H9 (cell line): Measurements from ENCODE around the gene GTF2A1. TPM values are rescaled to one million over a fixed set of nuclear protein-coding genes. Genes with fewer than 3 reads are reported as not detected.
"Not testable (repeated sequence)": the region's sequence is repeated elsewhere in the genome, so short reads cannot be mapped to it uniquely, and the experiment has no call there.

Source experiments
- DNase-seq: peaks from one replicate; pipeline ENCODE4 v3.0.0-alpha.2; 2017
- H2AFZ ChIP-seq: one replicate; pipeline ENCODE4 v1.6.1; 2013; ENCODE audit warnings: mild to moderate bottlenecking, low read length, control low read depth, moderate library complexity
- H2AK5ac ChIP-seq: 2 replicates; pipeline ENCODE4 v1.6.1; 2013; ENCODE audit warnings: low read length, control low read depth, mixed read lengths; ENCODE audit not compliant: insufficient read length
- H2BK120ac ChIP-seq: one replicate; pipeline ENCODE4 v1.6.1; 2013; ENCODE audit warnings: low read depth, mild to moderate bottlenecking, low read length, control low read depth, inconsistent platforms; ENCODE audit not compliant: poor library complexity, severe bottlenecking
- H2BK12ac ChIP-seq: 2 replicates; pipeline ENCODE4 v1.6.1; 2013; ENCODE audit warnings: low read length, control low read depth, mixed read lengths, low read depth; ENCODE audit not compliant: insufficient read length
- H2BK15ac ChIP-seq: 2 replicates; pipeline ENCODE4 v1.6.1; 2013; ENCODE audit warnings: low read depth, low read length, control low read depth
- H2BK20ac ChIP-seq: one replicate; pipeline ENCODE4 v1.6.1; 2013; ENCODE audit warnings: low read depth, mild to moderate bottlenecking, low read length, control low read depth, inconsistent platforms; ENCODE audit not compliant: poor library complexity, severe bottlenecking
- H2BK5ac ChIP-seq: 2 replicates; pipeline ENCODE4 v1.6.1; 2013; ENCODE audit warnings: low read length, control low read depth, mixed read lengths; ENCODE audit not compliant: insufficient read length
- H3K14ac ChIP-seq: 2 replicates; pipeline ENCODE4 v1.6.1; 2013; ENCODE audit warnings: low read length, control low read depth; ENCODE audit not compliant: insufficient read depth
- H3K18ac ChIP-seq: 2 replicates; pipeline ENCODE4 v1.6.1; 2013; ENCODE audit warnings: low read depth, mild to moderate bottlenecking, mixed read lengths, low read length, control low read depth; ENCODE audit not compliant: insufficient read length
- H3K23ac ChIP-seq: 2 replicates; pipeline ENCODE4 v1.6.1; 2013; ENCODE audit warnings: low read length, control low read depth, mixed read lengths, low read depth; ENCODE audit not compliant: insufficient read length
- H3K23me2 ChIP-seq: 2 replicates; pipeline ENCODE4 v1.6.1; 2013; ENCODE audit warnings: low read depth, mild to moderate bottlenecking, mixed read lengths, low read length, control low read depth; ENCODE audit not compliant: insufficient read length, poor library complexity, severe bottlenecking
- H3K27ac ChIP-seq: 2 replicates; pipeline ENCODE4 v1.5.1; 2013; ENCODE audit warnings: low read length, control low read depth, mixed read lengths, low read depth; ENCODE audit not compliant: insufficient read length
- H3K27me3 ChIP-seq: 2 replicates; pipeline ENCODE4 v1.6.1; 2013; ENCODE audit warnings: low read length, control low read depth, inconsistent platforms; ENCODE audit not compliant: insufficient read depth
- H3K4ac ChIP-seq: 2 replicates; pipeline ENCODE4 v1.6.1; 2013; ENCODE audit warnings: low read depth, mild to moderate bottlenecking, control low read depth, inconsistent platforms, low read length, moderate library complexity
- H3K4me1 ChIP-seq: 2 replicates; pipeline ENCODE4 v1.6.1; 2013; ENCODE audit warnings: low read length, control low read depth, inconsistent platforms; ENCODE audit not compliant: insufficient read depth
- H3K4me2 ChIP-seq: 2 replicates; pipeline ENCODE4 v1.6.1; 2013; ENCODE audit warnings: low read length, control low read depth, mixed read lengths; ENCODE audit not compliant: insufficient read length, insufficient read depth
- H3K56ac ChIP-seq: 2 replicates; pipeline ENCODE4 v1.6.1; 2013; ENCODE audit warnings: low read depth, mild to moderate bottlenecking, mixed read lengths, low read length, control low read depth; ENCODE audit not compliant: insufficient read length
- H3K79me1 ChIP-seq: 2 replicates; pipeline ENCODE4 v1.6.1; 2013; ENCODE audit warnings: low read depth, mild to moderate bottlenecking, moderate library complexity, low read length, control low read depth, inconsistent platforms; ENCODE audit not compliant: insufficient read depth, poor library complexity, severe bottlenecking
- H3K79me2 ChIP-seq: 2 replicates; pipeline ENCODE4 v1.6.1; 2013; ENCODE audit warnings: low read length, control low read depth, inconsistent platforms; ENCODE audit not compliant: insufficient read depth
- H3K9ac ChIP-seq: 2 replicates; pipeline ENCODE4 v1.6.1; 2013; ENCODE audit warnings: low read length, control low read depth, mixed read lengths; ENCODE audit not compliant: insufficient read length; ENCODE audit errors: extremely low read depth
- H3K9me3 ChIP-seq: one replicate; pipeline ENCODE4 v1.6.1; 2013; ENCODE audit warnings: low read depth, low read length, inconsistent platforms; ENCODE audit not compliant: control insufficient read depth
- H3T11ph ChIP-seq: one replicate; pipeline ENCODE4 v1.6.1; 2013; ENCODE audit warnings: mild to moderate bottlenecking, low read length, control low read depth, inconsistent platforms
- H4K20me1 ChIP-seq: one replicate; pipeline ENCODE4 v1.6.1; 2013; ENCODE audit not compliant: control insufficient read depth, insufficient read length, insufficient read depth
- H4K5ac ChIP-seq: 2 replicates; pipeline ENCODE4 v1.6.1; 2013; ENCODE audit warnings: low read depth, mild to moderate bottlenecking, mixed read lengths, low read length, control low read depth; ENCODE audit not compliant: insufficient read length
- H4K8ac ChIP-seq: replicated peaks from 2 replicates; pipeline ENCODE4 v1.6.1; 2013; ENCODE audit warnings: low read length, control low read depth, mixed read lengths, low read depth; ENCODE audit not compliant: insufficient read length
- H4K91ac ChIP-seq: 2 replicates; pipeline ENCODE4 v1.6.1; 2013; ENCODE audit warnings: low read depth, mild to moderate bottlenecking, moderate library complexity, mixed read lengths, low read length, control low read depth; ENCODE audit not compliant: insufficient read length
- H3K27ac Mint-ChIP-seq, 3 experiments: 2 replicates in 2 of 3; 3 replicates in 1 of 3; pipeline ENCODE4 v1.8.0; 2020 to 2021; ENCODE audit warnings: mixed read lengths in 3 of 3, mild to moderate bottlenecking in 1 of 3, moderate library complexity in 1 of 3
- H3K27me3 Mint-ChIP-seq: 2 replicates; pipeline ENCODE4 v1.8.0; 2021; ENCODE audit warnings: low read depth, mild to moderate bottlenecking, moderate library complexity, mixed read lengths
- H3K36me3 Mint-ChIP-seq, 3 experiments: 2 replicates in 2 of 3; 3 replicates in 1 of 3; pipeline ENCODE4 v1.8.0; 2020 to 2021; ENCODE audit warnings: low read depth in 3 of 3, mixed read lengths in 3 of 3; ENCODE audit not compliant: insufficient read depth in 1 of 3
- H3K4me1 Mint-ChIP-seq, 2 experiments: 2 replicates each; pipeline ENCODE4 v1.8.0; 2020; ENCODE audit warnings: mixed read lengths in 2 of 2
- H3K4me3 Mint-ChIP-seq, 2 experiments: 2 replicates in 1 of 2; 3 replicates in 1 of 2; pipeline ENCODE4 v1.8.0; 2020 to 2021; ENCODE audit warnings: mild to moderate bottlenecking in 2 of 2, mixed read lengths in 2 of 2, moderate library complexity in 1 of 2
- H3K9me3 Mint-ChIP-seq, 2 experiments: 2 replicates in 1 of 2; 3 replicates in 1 of 2; pipeline ENCODE4 v1.8.0; 2020; ENCODE audit warnings: mild to moderate bottlenecking in 2 of 2, mixed read lengths in 2 of 2, moderate library complexity in 1 of 2
- CTCF ChIP-seq: fragments of 200-600 bp; sonication (generic); conservative IDR thresholded peaks from 3 replicates; pipeline ENCODE4 v1.8.0; 2021; ENCODE audit warnings: antibody characterized with exemption, mild to moderate bottlenecking
- WGBS: extraction: QIAGEN DNeasy Blood & Tissue Kit; methylation state at CpG from one replicate; pipeline ENCODE4 v1.1.7; 2013; ENCODE audit warnings: missing lambda C conversion rate, low lambda C conversion rate, mixed read lengths; ENCODE audit not compliant: insufficient read length; ENCODE audit errors: extremely low coverage; 5-methylcytosine and 5-hydroxymethylcytosine counted together
- total RNA-seq: library from RNA; stranded (reverse); gene quantifications from 2 replicates; pipeline ENCODE4 v1.2.1, GENCODE V29; 2021

GTF2A1 gene
- total RNA-seq, 1 experiment from 2014 or later, result 43.0 TPM

GRCh38 chr14:81243499-81243898 is 22.7 kb upstream of the GTF2A1 start:
- Mint-ChIP-seq H3K36me3 (peaks cover 10 to 22% (median 11%) of the 10 kb centered on the region in 3 experiments; a peak in 6 of 7 replicates), H3K4me3 (no peak overlapping the region), H3K9me3 (peaks cover 27 to 29% of the 10 kb centered on the region in 2 experiments), H3K4me1 (no peaks in the 10 kb centered on the region), H3K27ac (no peak overlapping the region), H3K27me3 (peaks cover 3% of the 10 kb centered on the region)
- no CpG with 5 or more reads among the region's 2 CpGs for WGBS
- H3K56ac ChIP-seq, result no peak overlapping the region
- no peak overlapping the region for H4K5ac ChIP-seq
- no peak overlapping the region for H3K18ac ChIP-seq
- H3K4me1 ChIP-seq, result no peaks in the 10 kb centered on the region
- no peak overlapping the region for H3K9ac ChIP-seq
- DNase-seq, result no peak
- H3K27ac ChIP-seq, result no peak overlapping the region
- no peaks in the 10 kb centered on the region for H4K20me1 ChIP-seq
- H4K91ac ChIP-seq, result no peak overlapping the region
- no peak overlapping the region for H2BK5ac ChIP-seq
- no peak overlapping the region for H2AK5ac ChIP-seq
- no peak overlapping the region for H2AFZ ChIP-seq
- no peak overlapping the region for H3K14ac ChIP-seq
- no peak overlapping the region for H3T11ph ChIP-seq
- H3K79me2 ChIP-seq, result no peaks in the 10 kb centered on the region
- H3K9me3 ChIP-seq, result no peaks in the 10 kb centered on the region
- H3K27me3 ChIP-seq, result no peaks in the 10 kb centered on the region
- H2BK15ac ChIP-seq, result no peak overlapping the region
- no peak overlapping the region for H2BK120ac ChIP-seq
- no peak overlapping the region for H2BK20ac ChIP-seq
- H3K23ac ChIP-seq, result no peak overlapping the region
- no peak overlapping the region for H2BK12ac ChIP-seq
- no peak overlapping the region for H3K4me2 ChIP-seq
- no peaks in the 10 kb centered on the region for H3K79me1 ChIP-seq
- H4K8ac ChIP-seq, result no peak overlapping the region
- no peak overlapping the region for H3K4ac ChIP-seq
- no peaks in the 10 kb centered on the region for H3K23me2 ChIP-seq
- no peak for TF ChIP-seq CTCF

GRCh38 chr14:81236849-81237248 is 16.1 kb upstream of the GTF2A1 start:
- H3K9me3 Mint-ChIP-seq, H3K36me3 Mint-ChIP-seq, H3K4me1 ChIP-seq, H3K23me2 ChIP-seq, H4K20me1 ChIP-seq, H4K91ac ChIP-seq, H3T11ph ChIP-seq, H3K27me3 Mint-ChIP-seq, H3K79me2 ChIP-seq, H3K79me1 ChIP-seq, H3K9ac ChIP-seq, H3K4ac ChIP-seq, H4K5ac ChIP-seq, H2AFZ ChIP-seq, H2AK5ac ChIP-seq, H3K18ac ChIP-seq, H2BK20ac ChIP-seq, H3K4me3 Mint-ChIP-seq, H3K27ac ChIP-seq, H4K8ac ChIP-seq, H3K14ac ChIP-seq, H3K9me3 ChIP-seq, DNase-seq, H3K27me3 ChIP-seq, H3K4me1 Mint-ChIP-seq, H3K56ac ChIP-seq, H2BK5ac ChIP-seq, H3K23ac ChIP-seq, H2BK15ac ChIP-seq, H3K4me2 ChIP-seq, H3K27ac Mint-ChIP-seq, H2BK12ac ChIP-seq, H2BK120ac ChIP-seq: not testable (repeated sequence)
- WGBS, result no CpG with 5 or more reads among the region's 2 CpGs
